Loucy (cell line): ENCODE data around the gene CDK19.

Source experiments
- H2AFZ ChIP-seq: fragments of 200-600 bp; sonication (generic); 2 replicates; pipeline ENCODE4 v1.6.0; 2016; ENCODE audit warnings: antibody characterized with exemption, mild to moderate bottlenecking, low read length, moderate library complexity
- H3F3A ChIP-seq: fragments of 200-600 bp; 2 replicates; pipeline ENCODE4 v1.6.0; 2016; ENCODE audit warnings: antibody characterized with exemption, low read depth, mild to moderate bottlenecking
- H3K27me3 ChIP-seq: fragments of 200-600 bp; sonication (generic); 2 replicates; pipeline ENCODE4 v1.6.1; 2014; ENCODE audit warnings: low read length, mild to moderate bottlenecking; ENCODE audit not compliant: insufficient read depth, poor library complexity, severe bottlenecking
- H3K36me3 ChIP-seq: fragments of 200-600 bp; sonication (generic); 2 replicates; pipeline ENCODE4 v1.6.1; 2016; ENCODE audit warnings: low read length; ENCODE audit not compliant: insufficient read depth
- H3K4me1 ChIP-seq: fragments of 200-600 bp; sonication (generic); 2 replicates; pipeline ENCODE4 v1.5.1; 2014; ENCODE audit warnings: low read length, mild to moderate bottlenecking; ENCODE audit not compliant: insufficient read depth, poor library complexity, severe bottlenecking
- H3K4me2 ChIP-seq: fragments of 200-600 bp; sonication (generic); 2 replicates; pipeline ENCODE4 v1.6.0; 2014; ENCODE audit warnings: antibody characterized with exemption, low read length, low read depth, mild to moderate bottlenecking; ENCODE audit not compliant: poor library complexity, severe bottlenecking
- H3K4me3 ChIP-seq: fragments of 200-600 bp; sonication (generic); 2 replicates; pipeline ENCODE4 v1.5.1; 2014; ENCODE audit warnings: low read length, mild to moderate bottlenecking, mixed read lengths; ENCODE audit not compliant: poor library complexity, severe bottlenecking
- H3K79me2 ChIP-seq: fragments of 200-600 bp; sonication (generic); 2 replicates; pipeline ENCODE4 v1.6.1; 2014; ENCODE audit warnings: low read length; ENCODE audit not compliant: insufficient read depth
- H3K9ac ChIP-seq: fragments of 200-600 bp; sonication (generic); 2 replicates; pipeline ENCODE4 v1.6.0; 2014; ENCODE audit warnings: mild to moderate bottlenecking, low read depth, low read length, moderate library complexity; ENCODE audit not compliant: poor library complexity, severe bottlenecking
- H3K9me2 ChIP-seq: fragments of 200-600 bp; sonication (generic); replicated peaks from 2 replicates; pipeline ENCODE4 v1.6.1; 2016; ENCODE audit warnings: low read depth, low read length, mixed read lengths
- H3K9me3 ChIP-seq: fragments of 200-600 bp; sonication (generic); 2 replicates; pipeline ENCODE4 v1.6.1; 2014; ENCODE audit warnings: mild to moderate bottlenecking, antibody characterized with exemption, low read length, low read depth; ENCODE audit not compliant: insufficient read depth
- H4K20me1 ChIP-seq: fragments of 200-600 bp; sonication (generic); 2 replicates; pipeline ENCODE4 v1.6.0; 2014; ENCODE audit warnings: antibody characterized with exemption, low read length, mild to moderate bottlenecking; ENCODE audit not compliant: insufficient read depth, poor library complexity, severe bottlenecking
- EZH2phosphoT487 ChIP-seq: fragments of 200-600 bp; IDR thresholded peaks from 2 replicates; pipeline ENCODE4 v1.6.1; 2018; ENCODE audit warnings: antibody characterized with exemption, mild to moderate bottlenecking, moderate library complexity, borderline replicate concordance
- TF ChIP-seq, protein P1 (sequence below): fragments of 200-600 bp; sonication (generic); conservative IDR thresholded peaks from 2 replicates; pipeline ENCODE4 v1.5.1; 2014; ENCODE audit warnings: mild to moderate bottlenecking, antibody characterized with exemption, low read length

CDK19 gene

DNA sequence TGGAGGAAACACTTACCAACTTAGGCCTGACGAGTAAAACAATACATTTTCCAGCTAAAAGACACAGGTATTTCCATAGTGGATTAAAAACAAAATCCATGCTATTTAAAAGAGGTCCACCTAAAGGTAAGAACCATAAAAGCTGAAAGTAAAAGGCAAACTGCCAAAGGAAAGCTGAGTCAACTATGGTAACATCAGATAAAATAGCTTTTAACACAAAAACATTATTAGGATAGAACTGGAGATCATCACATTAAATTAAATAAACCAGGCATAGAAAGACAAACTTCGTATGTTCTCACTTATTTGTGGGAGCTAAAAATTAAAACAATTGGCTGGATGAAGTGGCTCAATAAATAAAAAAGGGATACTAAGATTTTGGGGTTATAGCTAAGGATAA, 172.1 kb downstream of the CDK19 start:
- H2AFZ ChIP-seq: no peak overlapping the region
- H3K36me3 ChIP-seq: peaks cover 22% of the 10 kb centered on the region; the same call in 1 of the 2 replicates

DNA sequence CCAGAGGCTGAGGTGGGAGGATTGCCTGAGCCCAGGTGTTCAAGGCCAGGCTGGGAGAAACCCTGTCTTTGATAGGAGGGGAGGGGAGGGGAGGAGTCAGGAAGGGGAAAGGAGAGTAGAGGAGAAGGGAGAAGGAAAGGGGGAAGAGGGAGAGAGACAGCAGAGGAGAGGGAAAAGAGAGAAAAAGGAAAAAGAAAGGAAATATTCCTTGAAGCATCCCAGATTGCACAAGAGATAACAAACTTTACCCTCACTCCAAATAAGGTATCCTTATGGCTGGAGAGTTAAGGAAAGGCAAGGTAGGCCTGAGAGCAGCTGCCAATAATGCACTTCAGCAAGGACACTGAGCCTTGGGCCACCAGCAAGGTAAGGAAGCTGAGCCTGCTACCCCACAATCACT, 172.6 kb downstream of the CDK19 start:
- TF ChIP-seq, protein P1, sequence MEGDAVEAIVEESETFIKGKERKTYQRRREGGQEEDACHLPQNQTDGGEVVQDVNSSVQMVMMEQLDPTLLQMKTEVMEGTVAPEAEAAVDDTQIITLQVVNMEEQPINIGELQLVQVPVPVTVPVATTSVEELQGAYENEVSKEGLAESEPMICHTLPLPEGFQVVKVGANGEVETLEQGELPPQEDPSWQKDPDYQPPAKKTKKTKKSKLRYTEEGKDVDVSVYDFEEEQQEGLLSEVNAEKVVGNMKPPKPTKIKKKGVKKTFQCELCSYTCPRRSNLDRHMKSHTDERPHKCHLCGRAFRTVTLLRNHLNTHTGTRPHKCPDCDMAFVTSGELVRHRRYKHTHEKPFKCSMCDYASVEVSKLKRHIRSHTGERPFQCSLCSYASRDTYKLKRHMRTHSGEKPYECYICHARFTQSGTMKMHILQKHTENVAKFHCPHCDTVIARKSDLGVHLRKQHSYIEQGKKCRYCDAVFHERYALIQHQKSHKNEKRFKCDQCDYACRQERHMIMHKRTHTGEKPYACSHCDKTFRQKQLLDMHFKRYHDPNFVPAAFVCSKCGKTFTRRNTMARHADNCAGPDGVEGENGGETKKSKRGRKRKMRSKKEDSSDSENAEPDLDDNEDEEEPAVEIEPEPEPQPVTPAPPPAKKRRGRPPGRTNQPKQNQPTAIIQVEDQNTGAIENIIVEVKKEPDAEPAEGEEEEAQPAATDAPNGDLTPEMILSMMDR: no peak
- no peak for TF ChIP-seq EZH2phosphoT487
- no peak overlapping the region for H3K4me3 ChIP-seq

More for the DNA sequence above, 172.1 kb downstream of the CDK19 start:
- Histone ChIP-seq H3K4me1 (no peaks in the 10 kb centered on the region), H3K9ac (no peak overlapping the region), H3K27me3 (no peaks in the 10 kb centered on the region), H3K79me2 (no peaks in the 10 kb centered on the region), H3K9me3 (no peaks in the 10 kb centered on the region), H3K9me2 (no peaks in the 10 kb centered on the region), H3K4me3 (no peak overlapping the region), H3F3A (no peaks in the 10 kb centered on the region), H4K20me1 (no peaks in the 10 kb centered on the region), H3K4me2 (no peak overlapping the region)
- TF ChIP-seq, protein P1: no peak
- no peak for TF ChIP-seq EZH2phosphoT487

GRCh38 chr6:110636781-110637180, 178.5 kb downstream of the CDK19 start:
- Histone ChIP-seq H3K9me3 (no peaks in the 10 kb centered on the region), H3K4me2 (no peak overlapping the region), H3K4me1 (peaks cover 19% of the 10 kb centered on the region), H3K36me3 (peaks cover 17% of the 10 kb centered on the region), H3F3A (no peaks in the 10 kb centered on the region), H2AFZ (no peak overlapping the region), H3K79me2 (no peaks in the 10 kb centered on the region), H3K27me3 (no peaks in the 10 kb centered on the region), H4K20me1 (no peaks in the 10 kb centered on the region), H3K9ac (no peak overlapping the region), H3K9me2 (no peaks in the 10 kb centered on the region), H3K4me3 (no peak overlapping the region)
- no peak for TF ChIP-seq EZH2phosphoT487
- TF ChIP-seq, protein P1: no peak

More for the DNA sequence above, 172.6 kb downstream of the CDK19 start:
- H3K27me3 ChIP-seq: no peaks in the 10 kb centered on the region
- H3K79me2 ChIP-seq: no peaks in the 10 kb centered on the region
- no peaks in the 10 kb centered on the region for H3K4me1 ChIP-seq
- no peaks in the 10 kb centered on the region for H3K9me2 ChIP-seq
- peaks cover 26% of the 10 kb centered on the region; the same call in 1 of the 2 replicates for H3K36me3 ChIP-seq
- H4K20me1 ChIP-seq: no peaks in the 10 kb centered on the region
- H3K9me3 ChIP-seq: no peaks in the 10 kb centered on the region
- no peaks in the 10 kb centered on the region for H3F3A ChIP-seq
- H2AFZ ChIP-seq: no peak overlapping the region
- no peak overlapping the region for H3K9ac ChIP-seq
- no peak overlapping the region for H3K4me2 ChIP-seq
